NK-92 treated with Interleukin-12 subunit alpha and Interleukin-12 subunit beta, amount 100 ng/mL, for 24 hours (cell line): ENCODE data around the gene PKM.
"Not testable (repeated sequence)": the region's sequence is repeated elsewhere in the genome, so short reads cannot be mapped to it uniquely, and the experiment has no call there.

Experiments
- DNase-seq: peaks from one replicate; lab custom pipeline; 2025; lab: John Stamatoyannopoulos, UW

Gene PKM

DNA sequence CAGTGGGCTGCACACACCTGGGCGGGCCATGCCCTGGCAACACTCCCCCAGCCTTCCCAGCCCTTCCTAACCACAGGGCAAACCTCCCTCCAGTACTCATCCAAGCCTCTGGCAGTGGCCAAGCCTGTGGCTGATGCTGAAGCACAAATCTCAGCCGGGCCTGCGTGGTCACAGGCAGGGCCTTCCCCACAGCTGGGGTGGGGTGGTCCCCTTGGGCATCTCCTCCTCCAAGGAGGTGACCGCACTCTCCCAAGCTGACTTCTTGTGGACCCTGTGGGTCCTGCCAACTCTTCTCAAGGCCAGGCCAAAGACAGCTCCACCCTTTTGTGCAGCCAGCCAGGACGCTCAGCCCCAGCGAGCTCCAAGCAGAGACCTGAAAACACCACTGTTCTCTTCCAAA is 54.8 kb downstream of the PKM start:
- no peak for DNase-seq

DNA sequence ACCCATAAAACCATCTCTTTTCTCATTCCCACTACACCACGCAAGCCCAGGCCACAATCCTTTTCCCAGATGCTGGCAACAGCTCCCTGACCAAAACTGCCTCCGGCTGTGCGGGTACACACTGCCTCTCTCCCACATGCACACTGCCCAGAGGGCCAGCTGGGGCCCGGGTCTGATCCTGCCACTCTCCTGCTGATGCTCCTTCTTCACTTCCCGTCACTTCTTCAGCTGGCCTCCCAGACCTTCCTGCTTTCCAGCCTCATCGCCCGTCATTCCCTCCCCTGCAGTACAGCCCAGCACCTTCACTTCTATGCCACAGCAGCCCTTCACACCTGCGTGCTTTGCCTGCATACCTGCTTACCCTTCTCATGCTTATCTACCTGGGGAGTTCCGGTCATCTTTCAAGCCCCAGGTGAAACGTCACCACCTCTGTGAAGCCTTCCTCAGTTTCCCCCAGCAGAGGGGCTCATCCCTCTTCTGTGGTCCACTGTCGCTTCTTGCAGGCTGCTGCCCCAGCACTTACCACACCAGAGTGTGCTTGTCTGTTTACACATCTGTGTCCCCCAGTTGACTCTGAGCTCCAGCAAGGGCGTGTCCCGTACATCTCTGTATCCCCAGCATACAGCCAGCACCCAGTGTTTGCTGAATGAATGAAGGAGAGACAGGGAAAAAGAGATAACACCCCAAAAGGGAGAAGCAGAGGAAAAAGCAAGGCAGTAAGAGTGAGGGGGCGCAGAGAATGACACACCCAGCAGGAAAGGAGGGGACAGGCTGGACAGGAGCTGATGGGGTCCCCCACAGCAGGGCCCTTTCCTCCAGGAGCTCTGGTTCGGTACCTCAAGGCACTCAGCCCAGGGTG is 55.6 kb downstream of the PKM start:
- no peak for DNase-seq

DNA sequence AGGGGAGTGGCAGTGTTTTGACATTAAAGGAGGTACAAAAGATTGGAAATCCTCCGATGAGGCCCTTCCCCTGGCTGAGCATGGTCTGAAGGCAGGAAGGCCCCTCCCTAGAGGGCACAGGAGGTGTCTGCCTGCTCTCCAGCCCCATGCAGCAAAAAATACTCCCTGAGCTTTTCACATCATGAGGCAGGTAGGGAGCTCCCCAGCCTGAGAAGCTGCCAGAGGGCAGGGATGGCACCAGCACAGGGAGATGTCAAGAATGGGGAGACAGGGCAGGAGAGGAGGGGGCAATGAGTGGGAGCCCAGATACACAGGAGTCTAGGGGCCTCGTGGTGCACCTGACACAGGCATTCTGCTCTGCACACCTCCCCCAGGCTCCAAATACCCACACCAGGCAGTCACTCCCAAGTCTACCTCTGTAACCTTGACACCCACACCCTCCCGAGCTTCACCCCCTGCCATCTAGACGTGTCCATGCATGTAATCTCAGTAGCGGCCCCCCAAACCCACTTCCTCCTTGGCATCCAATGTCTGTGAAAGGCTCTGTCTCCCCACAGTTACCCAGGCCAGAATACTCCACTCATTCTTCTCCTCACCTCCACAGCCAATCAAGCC is 56.3 kb downstream of the PKM start:
- no peak for DNase-seq

DNA sequence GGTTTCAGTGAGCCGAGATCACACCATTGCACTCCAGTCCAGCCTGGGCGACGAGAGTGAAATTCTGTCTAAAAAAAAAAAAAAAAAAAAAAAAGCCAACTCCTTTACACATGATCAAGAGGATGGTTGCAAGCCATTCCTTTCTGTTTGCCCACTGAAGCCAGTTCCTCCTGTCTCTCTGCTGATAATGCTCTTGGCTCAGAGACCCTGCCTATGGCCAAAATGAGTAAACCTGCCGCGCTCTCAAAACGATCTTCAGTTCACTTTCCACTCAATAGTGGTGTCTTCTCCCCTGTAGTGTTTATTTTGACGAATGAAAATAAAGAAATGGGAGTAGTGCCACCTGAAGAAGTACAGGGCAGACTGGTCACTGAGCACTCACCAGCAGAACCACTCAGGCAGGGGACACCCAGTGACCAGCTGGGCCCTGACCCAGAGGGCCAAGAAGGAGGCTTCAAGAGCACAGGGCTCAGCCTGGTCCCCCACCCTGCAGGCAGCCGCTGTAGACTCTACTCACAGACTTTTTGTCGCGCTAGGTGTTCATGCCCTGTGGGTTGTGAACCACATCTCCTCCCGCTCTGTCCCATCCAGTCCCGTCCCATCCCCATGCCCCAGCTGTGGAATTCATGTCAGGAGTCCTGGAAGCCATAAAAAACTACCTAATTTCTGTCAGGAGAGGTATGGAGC is 57.0 kb downstream of the PKM start:
- no peak for DNase-seq

DNA sequence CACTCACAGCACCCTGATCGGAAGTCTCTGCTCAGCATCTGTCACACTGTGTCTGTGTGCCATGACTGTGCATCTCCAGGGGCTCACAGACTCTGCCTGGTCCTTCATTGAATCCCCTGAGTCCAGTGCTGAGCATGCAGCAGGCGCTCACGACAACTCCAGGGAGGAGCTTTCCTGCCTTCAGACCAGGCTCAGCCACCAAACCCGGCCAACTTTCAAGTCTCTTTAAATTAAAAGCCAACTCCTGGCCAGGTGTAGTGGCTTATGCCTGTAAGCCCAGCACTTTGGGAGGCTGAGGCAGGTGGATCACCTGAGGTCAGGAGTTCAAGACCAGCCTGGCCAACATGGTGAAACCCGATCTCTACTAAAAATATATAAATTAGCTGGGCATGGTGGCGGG is 57.6 kb downstream of the PKM start:
- DNase-seq: no peak

DNA sequence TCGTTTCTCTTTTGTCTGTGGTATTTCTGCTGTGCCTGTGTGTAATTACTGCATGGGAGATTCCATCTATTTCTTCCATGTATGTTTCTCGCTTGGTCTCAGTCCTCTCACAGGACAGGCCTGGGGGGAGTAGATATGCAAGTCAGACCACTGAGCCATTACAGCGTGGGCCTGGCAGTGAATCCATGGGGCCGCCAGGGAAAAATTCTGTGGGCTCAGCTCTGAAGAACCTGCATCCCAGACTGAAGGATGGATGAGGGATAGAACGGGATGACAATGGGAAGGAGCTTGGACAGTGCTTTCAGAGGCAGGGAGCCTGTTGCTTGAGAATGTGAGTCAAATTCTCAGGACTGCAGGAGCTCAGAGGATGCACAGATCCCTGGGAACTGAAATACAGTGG is 58.2 kb downstream of the PKM start:
- no peak for DNase-seq

DNA sequence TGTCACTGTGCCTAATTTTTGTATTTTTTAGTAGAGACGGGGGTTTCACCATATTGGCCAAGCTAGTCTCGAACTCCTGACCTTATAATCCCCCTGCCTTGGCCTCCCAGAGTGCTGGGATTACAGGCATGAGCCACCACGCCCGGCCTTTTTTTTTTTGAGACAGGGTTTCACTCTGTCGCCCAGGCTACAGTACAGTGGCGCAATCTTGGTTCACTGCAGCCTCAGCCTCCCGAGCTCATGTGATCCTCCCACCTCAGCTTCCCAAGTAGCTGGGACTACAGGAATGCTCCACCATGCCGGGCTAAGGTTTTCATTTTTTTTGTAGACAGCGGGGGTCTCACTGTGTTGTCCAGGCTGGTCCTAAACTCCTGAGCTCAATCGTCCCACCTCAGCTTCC is 59.0 kb downstream of the PKM start:
- DNase-seq: not testable (repeated sequence)

DNA sequence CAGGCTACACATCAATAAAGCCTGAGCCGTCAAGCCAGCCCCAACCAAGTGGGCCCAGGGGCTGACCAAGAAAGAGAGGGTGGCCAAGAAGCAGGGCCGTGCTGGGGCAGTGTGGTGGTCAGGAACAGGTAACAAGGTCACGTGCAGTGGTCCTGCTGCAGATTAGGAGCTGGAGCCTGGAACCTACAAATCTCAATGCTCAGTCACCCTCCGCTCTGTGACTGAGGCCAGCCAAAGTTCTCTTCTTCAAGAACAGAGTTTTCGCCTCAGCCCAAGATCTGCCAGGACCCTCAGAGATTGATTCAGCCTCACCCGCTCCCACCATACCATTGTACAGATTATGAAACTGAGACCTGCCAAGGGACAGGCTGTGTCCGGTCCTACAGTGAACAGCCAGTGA is 60.3 kb downstream of the PKM start:
- no peak for DNase-seq

DNA sequence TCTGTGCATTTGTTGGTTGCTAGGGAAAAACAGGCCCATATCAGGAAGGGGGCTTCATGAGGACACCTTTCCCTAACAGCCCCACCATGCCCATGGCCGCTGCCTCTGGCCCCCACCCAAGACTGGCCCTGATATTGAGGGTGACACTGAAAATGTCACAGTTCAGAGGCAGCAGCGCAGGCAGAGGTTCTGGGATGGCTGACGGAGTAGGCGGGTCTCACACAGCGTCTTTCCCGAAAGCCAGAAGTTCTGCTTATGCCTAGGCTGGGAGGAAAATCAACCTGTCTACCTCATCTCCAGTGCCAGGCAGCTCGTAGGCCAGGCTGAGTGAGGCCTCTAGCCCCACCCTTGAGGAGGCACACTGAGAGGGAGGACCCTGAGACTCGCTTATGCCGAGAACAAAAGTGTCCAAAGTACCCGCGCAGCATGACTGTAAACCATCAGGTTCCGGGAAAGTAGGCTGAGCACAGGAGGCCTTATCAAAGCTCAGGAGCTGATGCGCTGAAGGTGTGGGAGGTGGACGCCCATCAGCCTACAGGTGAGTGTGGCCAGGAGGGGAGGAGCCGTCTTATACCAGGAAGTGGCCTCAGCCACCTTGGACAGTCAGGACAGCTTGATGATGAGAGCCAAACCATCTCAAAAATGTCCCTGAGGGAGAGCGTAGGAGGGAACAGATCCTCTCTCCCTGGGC is 60.9 kb downstream of the PKM start:
- no peak for DNase-seq

DNA sequence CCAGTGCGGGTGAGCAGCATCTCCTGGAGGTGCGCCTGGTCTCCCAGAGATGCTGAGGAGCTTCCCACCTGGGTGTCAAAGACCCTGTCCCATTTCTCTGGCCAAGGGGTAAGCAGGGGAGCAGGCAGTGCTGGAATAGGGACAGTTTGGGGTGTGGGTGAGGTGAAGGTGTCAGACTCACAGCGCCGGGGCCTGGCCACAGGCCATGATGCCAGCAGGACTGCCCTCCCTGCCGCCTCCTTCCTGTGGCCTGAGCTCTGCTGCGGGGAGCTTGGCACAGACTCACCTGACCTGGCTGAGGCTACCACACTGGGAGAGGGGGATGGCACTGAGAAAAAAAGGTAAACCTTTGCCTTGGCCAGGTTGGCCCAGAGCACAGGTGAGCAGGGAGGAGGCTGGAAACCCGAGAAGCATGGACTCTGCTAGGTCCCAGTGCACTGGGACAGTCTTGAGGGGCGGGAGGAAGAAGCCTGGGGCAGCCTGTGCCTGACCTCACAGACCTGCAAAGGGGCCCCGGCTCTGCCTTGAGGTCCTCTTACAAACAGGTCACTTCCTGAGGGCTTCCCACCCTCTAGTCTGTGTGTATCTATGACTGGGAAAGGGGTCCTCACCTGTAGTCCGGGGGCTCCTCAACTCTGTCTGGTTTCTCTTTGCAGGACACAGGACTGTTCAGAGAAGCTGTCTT is 61.6 kb downstream of the PKM start:
- no peak for DNase-seq

DNA sequence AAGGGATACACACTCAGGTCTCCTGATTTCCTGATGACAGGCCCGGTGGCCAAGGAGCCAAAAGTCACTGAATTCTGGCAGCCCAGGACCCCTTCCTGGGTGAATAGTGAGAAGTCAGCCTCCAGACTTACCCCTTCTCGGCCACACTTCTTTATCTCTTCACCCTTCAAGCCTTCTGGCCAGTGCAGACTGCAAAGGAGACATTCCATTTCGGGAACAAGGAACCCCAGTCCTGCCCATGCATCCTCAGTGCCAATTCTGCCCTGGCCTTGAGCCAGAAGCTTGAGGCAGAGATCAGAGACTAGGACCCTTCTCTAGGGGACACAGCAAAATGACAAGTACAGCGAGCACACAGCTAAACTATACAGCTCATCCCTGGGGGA is 62.2 kb downstream of the PKM start:
- no peak for DNase-seq

DNA sequence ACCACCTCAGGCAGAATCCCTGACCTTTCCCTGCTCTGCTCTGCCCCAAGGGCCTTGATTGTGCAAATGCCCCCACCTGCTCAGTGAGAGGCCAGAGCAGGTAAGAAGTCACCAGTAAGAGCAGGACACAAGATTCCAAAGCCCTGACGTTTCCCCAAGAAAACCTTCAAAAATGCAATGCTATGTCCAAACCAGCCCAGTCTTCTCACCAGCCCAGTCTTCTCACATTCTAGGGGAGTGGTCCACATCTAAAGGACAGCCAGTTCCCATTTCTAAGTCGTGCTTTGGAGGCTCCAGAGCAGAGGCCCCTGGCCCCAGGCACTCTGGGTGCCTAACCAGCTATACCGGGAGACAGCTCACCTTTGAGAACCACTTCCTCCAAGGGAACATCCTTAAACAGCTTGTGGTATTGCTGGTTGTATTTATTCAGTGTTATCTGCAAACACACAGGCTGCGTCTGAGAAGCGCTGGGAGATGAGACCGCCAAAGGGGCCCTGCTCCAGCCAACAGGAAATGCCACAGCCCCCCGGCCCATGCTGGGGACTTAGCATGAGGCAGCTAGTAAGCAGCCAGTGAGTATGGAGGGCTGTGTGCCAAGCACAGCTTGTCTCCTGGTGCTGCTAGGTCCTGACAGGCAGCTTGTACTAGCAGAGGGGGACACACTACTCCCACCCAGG is 62.7 kb downstream of the PKM start:
- no peak for DNase-seq

DNA sequence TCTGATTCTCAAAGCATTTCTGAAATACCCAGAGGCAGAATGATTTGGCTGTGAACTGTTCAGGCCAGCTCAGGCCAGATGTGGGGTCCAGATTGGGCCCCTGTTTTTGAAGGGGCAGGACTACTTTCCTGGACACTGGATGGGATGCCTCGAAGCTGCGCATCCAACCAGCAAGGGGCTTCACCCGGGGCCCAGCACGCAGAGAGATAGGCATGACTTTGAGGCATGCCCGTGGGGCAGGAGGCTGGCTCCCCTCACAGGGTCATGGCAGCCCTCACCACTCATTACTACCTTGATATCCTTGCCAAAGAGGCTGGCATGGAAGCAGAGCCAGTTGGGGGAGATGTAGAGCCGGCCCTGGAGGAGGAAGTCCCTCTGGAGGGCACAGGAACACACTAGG is 63.5 kb downstream of the PKM start:
- DNase-seq: no peak

DNA sequence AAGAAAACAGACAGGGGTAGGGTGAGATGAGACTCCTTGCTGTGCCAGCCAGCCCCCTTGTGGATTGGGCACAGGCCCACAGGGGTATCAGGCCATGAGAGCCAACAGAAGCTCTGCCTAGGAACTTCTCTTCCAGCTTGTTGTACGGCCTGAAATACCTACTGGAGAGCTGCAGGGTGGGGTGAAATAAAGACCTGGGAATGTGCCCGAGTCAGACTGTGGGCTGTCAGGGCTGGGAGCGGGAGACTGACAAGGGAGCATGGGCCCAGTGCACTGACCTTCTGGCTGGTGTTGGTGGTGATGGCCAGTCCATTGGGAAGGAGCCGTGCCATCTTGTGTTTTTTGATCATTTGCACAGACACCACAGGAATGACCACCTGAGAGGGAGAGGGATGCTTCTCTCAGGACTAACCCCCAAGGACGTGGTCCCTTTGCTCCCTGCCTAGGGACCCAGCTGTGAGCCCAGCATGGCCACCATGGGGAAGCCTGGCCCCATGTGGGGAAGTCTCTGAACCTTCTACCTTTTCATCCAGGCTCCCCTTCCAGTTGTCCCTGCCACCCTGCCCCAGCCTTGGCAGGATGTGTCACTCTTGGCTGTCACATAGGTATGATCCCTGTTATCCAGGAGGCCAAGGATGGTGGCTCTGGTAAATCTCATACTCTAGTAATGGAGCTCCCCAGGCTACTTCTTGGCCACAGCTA is 64.1 kb downstream of the PKM start:
- no peak for DNase-seq

DNA sequence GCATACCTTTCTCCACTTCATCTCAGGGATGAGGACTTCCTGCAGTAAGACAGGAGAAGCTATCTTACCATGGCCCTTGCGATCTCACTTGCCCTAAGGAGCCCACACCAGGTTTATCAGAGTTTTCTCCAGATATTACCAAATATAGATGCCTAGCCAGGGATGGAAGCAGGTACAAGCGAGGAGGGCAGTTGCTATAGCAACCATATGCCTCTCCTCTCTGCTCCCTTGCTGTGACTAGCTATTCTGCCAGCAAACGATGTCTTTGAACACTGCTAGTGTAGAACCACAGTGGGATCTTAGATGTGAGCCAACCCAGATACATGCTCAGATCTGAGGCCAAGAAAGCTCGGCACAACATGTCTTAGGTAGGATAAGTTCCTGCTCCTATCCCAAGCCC is 67.3 kb downstream of the PKM start:
- DNase-seq: no peak

DNA sequence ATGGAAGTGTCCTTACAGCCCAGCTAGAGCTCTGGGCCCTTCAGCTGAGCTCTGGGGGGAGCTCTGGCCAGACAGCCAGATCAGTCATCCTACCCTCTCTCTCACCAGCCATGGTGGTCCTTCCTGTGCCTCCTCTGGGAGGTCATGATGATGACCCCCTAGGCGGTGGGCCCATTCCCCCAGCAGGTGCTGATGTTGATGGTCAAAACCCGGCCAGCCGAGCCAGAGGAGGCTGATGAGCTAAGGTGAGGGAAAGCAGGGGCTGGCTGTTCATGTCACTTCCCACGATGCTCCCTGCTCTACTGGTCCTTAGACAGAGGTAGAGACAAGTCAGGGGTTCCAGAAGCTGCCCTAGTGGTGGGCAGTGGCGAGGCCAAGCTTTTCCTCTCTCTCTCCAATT is 68.4 kb downstream of the PKM start:
- DNase-seq: no peak

DNA sequence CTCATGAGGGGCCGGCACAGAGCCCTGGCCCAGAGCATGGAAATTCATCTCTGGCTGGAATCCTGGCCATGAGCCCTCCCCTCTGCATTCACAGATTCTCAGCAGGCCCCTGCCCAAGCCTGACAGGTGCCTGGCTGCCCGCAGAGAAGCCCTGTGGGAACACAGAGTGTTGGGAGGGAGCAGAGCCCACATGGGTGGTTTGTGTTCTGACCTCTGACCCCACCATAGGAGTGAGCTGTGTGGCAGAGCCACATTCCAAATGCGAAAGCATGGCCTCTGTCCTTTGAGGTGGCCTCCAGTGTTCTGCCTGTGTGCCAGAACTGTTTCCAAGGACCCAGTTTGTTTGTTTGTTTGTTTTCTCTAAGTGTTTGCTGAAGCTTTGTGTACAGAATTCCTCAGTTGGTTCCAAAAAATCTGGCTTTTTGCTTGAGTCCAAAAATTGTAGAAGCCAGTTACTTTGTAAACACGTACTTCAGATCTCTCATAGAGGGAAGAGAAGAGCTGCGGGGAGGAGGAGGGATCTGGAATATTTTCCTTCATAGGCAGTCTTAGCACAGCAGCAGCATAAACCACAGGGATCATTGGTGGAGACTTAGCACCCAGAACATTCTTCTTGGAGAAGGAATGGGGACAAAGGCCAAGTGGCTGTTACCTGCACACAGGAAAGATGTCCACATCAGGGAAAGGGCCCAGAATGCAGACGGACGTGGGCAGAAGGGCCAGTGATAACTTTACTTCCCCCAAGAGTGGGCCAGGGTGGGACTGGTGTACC is 69.4 kb downstream of the PKM start:
- no peak for DNase-seq

DNA sequence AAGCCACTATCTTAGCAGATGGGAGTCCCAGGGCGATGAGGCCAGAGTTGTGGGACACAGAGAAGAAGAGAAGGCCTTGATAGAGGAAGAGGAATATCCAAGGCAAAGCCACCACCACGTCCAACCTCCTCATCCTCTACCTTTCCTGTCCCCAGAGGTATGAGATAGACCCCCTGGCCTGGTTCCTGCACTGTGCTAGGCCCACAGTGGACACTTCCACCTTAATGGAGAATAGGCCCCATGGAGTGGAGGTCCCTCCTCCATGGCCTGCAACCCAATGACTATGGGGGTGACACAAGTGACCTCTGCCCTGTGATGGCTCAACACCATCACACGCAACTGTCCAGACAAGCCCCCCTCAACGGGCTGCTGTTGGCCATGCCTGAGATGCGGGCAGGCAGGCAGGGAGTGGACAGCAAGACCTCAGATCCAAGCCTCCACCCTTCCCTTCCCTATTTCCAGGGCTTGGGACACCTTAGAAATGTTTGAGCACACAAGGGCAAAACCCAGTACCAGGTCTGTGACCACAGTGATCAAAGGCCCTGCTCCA is 70.2 kb downstream of the PKM start:
- no peak for DNase-seq

DNA sequence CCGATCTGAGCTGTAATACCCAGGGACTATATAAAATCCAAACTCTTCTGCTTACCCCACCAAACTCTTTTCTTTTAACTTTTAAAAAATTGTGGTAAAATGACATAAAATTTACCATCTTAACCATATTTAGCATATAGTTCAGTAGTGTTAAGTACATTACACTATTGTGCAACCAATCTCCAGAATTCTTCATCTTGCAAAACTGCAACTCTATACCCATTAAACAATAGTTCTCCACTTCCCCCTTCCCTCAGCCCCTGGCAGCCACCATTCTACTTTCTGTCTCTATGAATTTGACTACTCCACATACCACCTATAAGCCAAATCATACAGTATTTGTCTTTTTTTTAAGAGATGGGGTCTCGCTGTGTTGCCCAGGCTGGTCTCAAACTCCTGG is 74.1 kb downstream of the PKM start:
- no peak for DNase-seq
